Peyer's patch (tissue), 4 donors: ENCODE results near the gene NDST1.

Source experiments
- CTCF ChIP-seq, 6 experiments: fragments of 450-650 bp in 4 of 6; fragments of 200-600 bp in 2 of 6; sonication (generic) in 1 of 6; IDR thresholded peaks; one replicate each; pipeline ENCODE4 v1.5.1; 2017 to 2019; ENCODE audit warnings: antibody characterized with exemption in 6 of 6, mild to moderate bottlenecking in 3 of 6, moderate library complexity in 1 of 6
- POLR2A ChIP-seq, 2 donors: fragments of 450-650 bp; IDR thresholded peaks; one replicate each; pipeline ENCODE4 v1.5.1; 2017; ENCODE audit warnings: antibody characterized with exemption in 2 of 2, mild to moderate bottlenecking in 2 of 2, moderate library complexity in 2 of 2

- TF ChIP-seq CTCF (IDR thresholded peaks at IDR 0.05) (no peak), POLR2A (IDR thresholded peaks at IDR 0.05) (no peak)
These were observed 27.7 kb downstream of the NDST1 start for GRCh38 chr5:150535611-150536010.
